Stomach (tissue), 4 donors: ENCODE measurements around the gene TLR1.

Source experiments
- CTCF ChIP-seq, 7 experiments: fragments of 450-650 bp in 4 of 7; fragments of 200-600 bp in 3 of 7; sonication (generic) in 3 of 7; IDR thresholded peaks; one replicate each; pipeline ENCODE4 v1.5.1; 2016 to 2019; ENCODE audit warnings: antibody characterized with exemption in 7 of 7, control low read depth in 2 of 7, mild to moderate bottlenecking in 1 of 7
- POLR2A ChIP-seq, 4 donors: fragments of 450-650 bp; IDR thresholded peaks; one replicate each; pipeline ENCODE4 v1.6.1; 2016; ENCODE audit warnings: antibody characterized with exemption in 4 of 4, control low read depth in 2 of 4, mild to moderate bottlenecking in 1 of 4, moderate library complexity in 1 of 4
- POLR2AphosphoS5 ChIP-seq, 3 donors: sonication (generic); formaldehyde crosslinking; IDR thresholded peaks; one replicate each; pipeline ENCODE4 v1.6.1; 2016; ENCODE audit warnings: antibody characterized with exemption in 3 of 3

- no peak for TF ChIP-seq CTCF (IDR thresholded peaks at IDR 0.05)
- TF ChIP-seq POLR2A (IDR thresholded peaks at IDR 0.05), result no peak
- peak in 1 of 3 donors; percentile 12 for TF ChIP-seq POLR2AphosphoS5 (IDR thresholded peaks at IDR 0.05)
These were observed 51.4 kb downstream of the TLR1 start for GRCh38 chr4:38752941-38753806.
